ENCODE results near the gene PRPH. TPM values are rescaled to one million over a fixed set of nuclear protein-coding genes. Genes with fewer than 3 reads are reported as not detected.
A peak's percentile ranks its signal among the peaks of the same experiment; 100 is the strongest.

PRPH gene
- total and polyA plus RNA-seq, 2 of the 8 experiments (the other 6 are each of a cell fraction or from before 2014, with no cell fraction given): 0.79 to 1.4 TPM

- TF ChIP-seq RFX5 (IDR thresholded peaks at IDR 0.05; ENCODE audit: borderline replicate concordance, low read depth, low read length) (no peak), POLR2AphosphoS5 (IDR thresholded peaks at IDR 0.05; ENCODE audit: low read depth, low read length) (peak; percentile 71), SUZ12 (IDR thresholded peaks at IDR 0.05; ENCODE audit: low read length) (no peak), TAF1 (IDR thresholded peaks at IDR 0.05; ENCODE audit: low read depth, low read length) (peak; percentile 85), RBBP5 (IDR thresholded peaks at IDR 0.05; ENCODE audit: borderline replicate concordance, low read depth, low read length) (0 out of 2 replicates have a peak, but pooled peaks have one; percentile 14), CHD2 (IDR thresholded peaks at IDR 0.05; ENCODE audit: low read length) (peak; percentile 88), SAP30 (IDR thresholded peaks at IDR 0.05; ENCODE audit: insufficient read depth, insufficient replicate concordance, low read length) (peak; percentile 54), CTBP2 (IDR thresholded peaks at IDR 0.05; ENCODE audit: borderline replicate concordance, insufficient read depth, insufficient read length, low read length) (no peak), KDM4A (IDR thresholded peaks at IDR 0.05; ENCODE audit: low read depth, low read length, severe bottlenecking) (peak; percentile 79), POLR2A (IDR thresholded peaks at IDR 0.05; ENCODE audit: control extremely low read depth in 1 of 2, low read depth in 2 of 2, low read length in 2 of 2) (peak in 1 of 2 experiments; percentile 70; a peak in 2 of 3 replicates), BRCA1 (IDR thresholded peaks at IDR 0.05; ENCODE audit: low read depth, low read length) (peak; percentile 68), RNF2 (IDR thresholded peaks at IDR 0.05; ENCODE audit: borderline replicate concordance, low read depth, low read length, missing control alignments, poor library complexity, severe bottlenecking) (no peak), SIRT6 (IDR thresholded peaks at IDR 0.05; ENCODE audit: low read length) (no peak), SIN3A (conservative IDR thresholded peaks at IDR 0.05 in 1 of 2, IDR thresholded peaks at IDR 0.05 in 1 of 2; ENCODE audit: low read depth in 1 of 2, low read length in 2 of 2) (peak in 1 of 2 experiments; percentile 16; a peak in 1 of 4 replicates), NANOG (IDR thresholded peaks at IDR 0.05; ENCODE audit: insufficient read depth, low read depth, low read length, poor library complexity, severe bottlenecking) (no peak)
- TF ChIP-seq, protein P1, sequence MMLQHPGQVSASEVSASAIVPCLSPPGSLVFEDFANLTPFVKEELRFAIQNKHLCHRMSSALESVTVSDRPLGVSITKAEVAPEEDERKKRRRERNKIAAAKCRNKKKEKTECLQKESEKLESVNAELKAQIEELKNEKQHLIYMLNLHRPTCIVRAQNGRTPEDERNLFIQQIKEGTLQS (IDR thresholded peaks at IDR 0.05; ENCODE audit: insufficient read depth, low read depth, low read length): no peak
- TF ChIP-seq, protein P2, sequence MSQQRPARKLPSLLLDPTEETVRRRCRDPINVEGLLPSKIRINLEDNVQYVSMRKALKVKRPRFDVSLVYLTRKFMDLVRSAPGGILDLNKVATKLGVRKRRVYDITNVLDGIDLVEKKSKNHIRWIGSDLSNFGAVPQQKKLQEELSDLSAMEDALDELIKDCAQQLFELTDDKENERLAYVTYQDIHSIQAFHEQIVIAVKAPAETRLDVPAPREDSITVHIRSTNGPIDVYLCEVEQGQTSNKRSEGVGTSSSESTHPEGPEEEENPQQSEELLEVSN (IDR thresholded peaks at IDR 0.05): peak; percentile 10; the same call in 1 of the 2 replicates
- TF ChIP-seq, protein P3, sequence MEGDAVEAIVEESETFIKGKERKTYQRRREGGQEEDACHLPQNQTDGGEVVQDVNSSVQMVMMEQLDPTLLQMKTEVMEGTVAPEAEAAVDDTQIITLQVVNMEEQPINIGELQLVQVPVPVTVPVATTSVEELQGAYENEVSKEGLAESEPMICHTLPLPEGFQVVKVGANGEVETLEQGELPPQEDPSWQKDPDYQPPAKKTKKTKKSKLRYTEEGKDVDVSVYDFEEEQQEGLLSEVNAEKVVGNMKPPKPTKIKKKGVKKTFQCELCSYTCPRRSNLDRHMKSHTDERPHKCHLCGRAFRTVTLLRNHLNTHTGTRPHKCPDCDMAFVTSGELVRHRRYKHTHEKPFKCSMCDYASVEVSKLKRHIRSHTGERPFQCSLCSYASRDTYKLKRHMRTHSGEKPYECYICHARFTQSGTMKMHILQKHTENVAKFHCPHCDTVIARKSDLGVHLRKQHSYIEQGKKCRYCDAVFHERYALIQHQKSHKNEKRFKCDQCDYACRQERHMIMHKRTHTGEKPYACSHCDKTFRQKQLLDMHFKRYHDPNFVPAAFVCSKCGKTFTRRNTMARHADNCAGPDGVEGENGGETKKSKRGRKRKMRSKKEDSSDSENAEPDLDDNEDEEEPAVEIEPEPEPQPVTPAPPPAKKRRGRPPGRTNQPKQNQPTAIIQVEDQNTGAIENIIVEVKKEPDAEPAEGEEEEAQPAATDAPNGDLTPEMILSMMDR (IDR thresholded peaks at IDR 0.05; ENCODE audit: control extremely low read depth in 1 of 3, insufficient read depth in 1 of 3, low read depth in 1 of 3, low read length in 3 of 3): no peak
Observed at GRCh38 chr12:49322708-49323523, 28.0 kb downstream of the PRPH start, which contains the start of gene TROAP (continued).

Measured in H1 (cell line).